ENCODE results near the gene PDLIM1. TPM values are rescaled to one million over a fixed set of nuclear protein-coding genes. Genes with fewer than 3 reads are reported as not detected.

Gene PDLIM1
- total and polyA plus RNA-seq, 2 of the 13 experiments (the other 11 are each of a cell fraction or from before 2014, with no cell fraction given) = 119 to 123 TPM

GRCh38 chr10:95289003-95289920, 1.5 kb downstream of the PDLIM1 start:
- H2AFZ ChIP-seq (ENCODE audit: low read length) = no peak overlapping the region
- H4K20me1 ChIP-seq (ENCODE audit: insufficient read depth, low read length) = peaks cover 7% of the 10 kb centered on the region; the same call in 1 of the 2 replicates
- H3K4me1 ChIP-seq (ENCODE audit: insufficient read depth, low read length) = peaks cover 61% of the 10 kb centered on the region
- in situ Hi-C loops (cut with HindIII; ENCODE audit: extremely low pct_ligation_motif_present, low pct_unique_long_range_greater_than_20kb) = loop anchor here (5.0 kb wide), 1 partner anchor 73 kb away; no protein-coding TSS in a partner anchor
- no TSS peak for BruUV-seq (replicated peaks)
- peak overlapping the region; percentile 83 for H3K27ac ChIP-seq (ENCODE audit: extremely low read length, insufficient read depth, low read length)
- no peaks in the 10 kb centered on the region for H3K27me3 ChIP-seq (ENCODE audit: control insufficient read depth in 1 of 2, insufficient read depth in 2 of 2, low read length in 2 of 2)
- peak; percentile 58 for FAIRE-seq
- H3K79me2 ChIP-seq (ENCODE audit: insufficient read depth, low read length) = peaks cover 63% of the 10 kb centered on the region
- CTCF ChIA-PET (ENCODE audit: low intra/inter-chr PET ratio, low total read pairs) = interaction anchor here (2.3 kb wide), 1 partner anchor 43 kb away, joined by 10 read pairs; no protein-coding TSS in a partner anchor
- peak; percentile 61 for ATAC-seq
- H3K9me3 ChIP-seq (ENCODE audit: low read length) = no peaks in the 10 kb centered on the region
- peak overlapping the region; percentile 82 for H3K4me2 ChIP-seq (ENCODE audit: low read depth, low read length)
- peak overlapping the region; percentile 77 to 89 (median 88) for H3K4me3 ChIP-seq (replicated peaks in 1 of 3; ENCODE audit: insufficient read depth in 1 of 3, low read depth in 2 of 3, low read length in 3 of 3)
- no peak for DNase-seq (ENCODE audit: low spot score)
- intact Hi-C loops (cut with micrococcal nuclease; ENCODE audit: unreplicated experiment) = loop anchor here (1.0 to 5.0 kb wide), 2 partner anchors 43 to 74 kb away; no protein-coding TSS in a partner anchor
- peaks cover 2 to 7% of the 10 kb centered on the region in 2 experiments; a peak in 2 of 5 replicates for H3K36me3 ChIP-seq (replicated peaks in 1 of 2; ENCODE audit: control insufficient read depth in 1 of 2, insufficient read depth in 2 of 2, low read length in 2 of 2)
- H3K9ac ChIP-seq (ENCODE audit: insufficient read depth, low read depth, low read length) = peak overlapping the region; percentile 96
- 7% methylated on average over 11 of the region's 12 CpGs for WGBS (ENCODE audit: low lambda C conversion rate)
- POLR2A ChIA-PET = interaction anchor here (0.9 to 4.7 kb wide), 3 partner anchors 10 to 58 kb away, joined by 3 to 41 read pairs (median 7); no protein-coding TSS in a partner anchor
- TF ChIP-seq ETV5 (CRISPR knock-in tag; IDR thresholded peaks at IDR 0.05; ENCODE audit: borderline replicate concordance) (no peak), SAP130 (CRISPR knock-in tag; IDR thresholded peaks at IDR 0.05; ENCODE audit: low read depth) (peak; percentile 29; the same call in 1 of the 2 replicates), NONO (IDR thresholded peaks at IDR 0.05) (no peak), NONO (CRISPR knock-in tag; conservative IDR thresholded peaks at IDR 0.05) (no peak), MEIS1 (CRISPR knock-in tag; IDR thresholded peaks at IDR 0.05; ENCODE audit: borderline replicate concordance) (peak; percentile 45; the same call in 1 of the 2 replicates), TFDP1 (CRISPR knock-in tag; IDR thresholded peaks at IDR 0.05; ENCODE audit: borderline replicate concordance) (no peak), SMC3 (IDR thresholded peaks at IDR 0.05; ENCODE audit: low read length) (peak; percentile 22; the same call in 1 of the 2 replicates), TBX2 (CRISPR knock-in tag; IDR thresholded peaks at IDR 0.05; ENCODE audit: borderline replicate concordance) (0 out of 2 replicates have a peak, but pooled peaks have one; percentile 32), UBTF (CRISPR knock-in tag; IDR thresholded peaks at IDR 0.05) (no peak), ZSCAN12 (CRISPR knock-in tag; IDR thresholded peaks at IDR 0.05) (no peak), CC2D1A (CRISPR knock-in tag; IDR thresholded peaks at IDR 0.05) (no peak), KLF11 (CRISPR knock-in tag; IDR thresholded peaks at IDR 0.05) (no peak), ZFX (CRISPR knock-in tag; IDR thresholded peaks at IDR 0.05; ENCODE audit: low read depth) (peak; percentile 24; the same call in 1 of the 2 replicates), ZNF775 (CRISPR knock-in tag; IDR thresholded peaks at IDR 0.05; ENCODE audit: borderline replicate concordance) (peak; percentile 61; the same call in 1 of the 2 replicates), FOXK2 (IDR thresholded peaks at IDR 0.05) (no peak), HMG20A (CRISPR knock-in tag; IDR thresholded peaks at IDR 0.05; ENCODE audit: borderline replicate concordance) (no peak), PHF21A (CRISPR knock-in tag; IDR thresholded peaks at IDR 0.05) (no peak)
- TF ChIP-seq, protein P1, sequence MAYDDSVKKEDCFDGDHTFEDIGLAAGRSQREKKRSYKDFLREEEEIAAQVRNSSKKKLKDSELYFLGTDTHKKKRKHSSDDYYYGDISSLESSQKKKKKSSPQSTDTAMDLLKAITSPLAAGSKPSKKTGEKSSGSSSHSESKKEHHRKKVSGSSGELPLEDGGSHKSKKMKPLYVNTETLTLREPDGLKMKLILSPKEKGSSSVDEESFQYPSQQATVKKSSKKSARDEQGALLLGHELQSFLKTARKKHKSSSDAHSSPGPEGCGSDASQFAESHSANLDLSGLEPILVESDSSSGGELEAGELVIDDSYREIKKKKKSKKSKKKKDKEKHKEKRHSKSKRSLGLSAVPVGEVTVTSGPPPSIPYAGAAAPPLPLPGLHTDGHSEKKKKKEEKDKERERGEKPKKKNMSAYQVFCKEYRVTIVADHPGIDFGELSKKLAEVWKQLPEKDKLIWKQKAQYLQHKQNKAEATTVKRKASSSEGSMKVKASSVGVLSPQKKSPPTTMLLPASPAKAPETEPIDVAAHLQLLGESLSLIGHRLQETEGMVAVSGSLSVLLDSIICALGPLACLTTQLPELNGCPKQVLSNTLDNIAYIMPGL (CRISPR knock-in tag; IDR thresholded peaks at IDR 0.05; ENCODE audit: borderline replicate concordance in 1 of 2, low read depth in 1 of 2) = peak in 1 of 2 experiments; percentile 65; a peak in 1 of 4 replicates
